ENCODE data around the gene AGAP3. TPM values are rescaled to one million over a fixed set of nuclear protein-coding genes. Genes with fewer than 3 reads are reported as not detected.
A peak's percentile ranks its signal among the peaks of the same experiment; 100 is the strongest.

AGAP3 gene
- total RNA-seq, 1 experiment from 2014 or later: 70.2 TPM

DNA sequence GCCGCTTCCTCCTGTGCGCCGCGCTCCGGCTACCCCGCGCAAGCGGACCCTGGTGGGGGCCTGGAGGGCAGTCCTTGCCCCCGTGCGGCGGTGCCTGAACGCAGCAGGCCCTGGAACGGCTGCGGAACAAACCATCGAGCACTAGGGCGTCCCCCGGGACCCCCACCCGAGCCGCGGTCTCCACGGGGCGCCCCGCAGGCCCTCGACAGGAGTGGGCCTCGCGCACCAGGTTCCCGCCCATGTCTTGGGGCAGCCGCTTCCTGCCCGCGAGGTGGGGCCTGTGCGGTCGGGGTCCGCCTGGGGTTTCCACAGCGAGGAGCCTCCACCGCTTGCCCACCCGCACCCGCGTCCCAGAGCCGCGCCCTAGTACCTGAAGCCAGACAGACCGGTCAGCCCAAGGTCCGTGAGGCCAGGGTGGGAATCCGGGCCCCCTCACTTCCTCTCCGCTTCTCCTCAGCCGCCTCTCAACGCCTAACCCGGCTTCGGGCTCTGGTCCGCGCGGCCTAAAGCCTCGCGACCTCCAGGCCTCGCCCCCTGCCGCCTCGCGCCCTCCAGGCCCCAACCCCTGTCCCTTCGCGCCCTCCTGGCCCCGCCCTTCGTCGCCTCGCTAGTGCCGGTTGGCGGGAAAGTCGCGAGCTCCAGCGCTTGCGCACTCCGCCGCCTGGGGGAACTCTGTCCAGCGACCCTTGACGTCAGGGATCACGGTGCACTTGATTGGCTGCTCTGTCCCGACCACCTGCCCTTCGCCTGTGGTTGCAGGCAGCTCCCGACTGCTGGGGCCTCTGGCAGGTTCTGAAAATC lies 88.2 kb downstream of the AGAP3 start:
- H3K4me1 ChIP-seq: no peaks in the 10 kb centered on the region
- Mint-ChIP-seq H3K9me3 (ENCODE audit: unreplicated experiment) (no peaks in the 10 kb centered on the region), H3K27me3 (ENCODE audit: insufficient read depth, unreplicated experiment) (peaks cover 26% of the 10 kb centered on the region), H3K4me1 (ENCODE audit: low read depth, unreplicated experiment) (no peaks in the 10 kb centered on the region), H3K4me3 (ENCODE audit: unreplicated experiment) (no peak overlapping the region), H3K27ac (ENCODE audit: unreplicated experiment) (no peak overlapping the region), H3K36me3 (ENCODE audit: insufficient read depth, unreplicated experiment) (no peaks in the 10 kb centered on the region)
- TF ChIP-seq, protein P1, sequence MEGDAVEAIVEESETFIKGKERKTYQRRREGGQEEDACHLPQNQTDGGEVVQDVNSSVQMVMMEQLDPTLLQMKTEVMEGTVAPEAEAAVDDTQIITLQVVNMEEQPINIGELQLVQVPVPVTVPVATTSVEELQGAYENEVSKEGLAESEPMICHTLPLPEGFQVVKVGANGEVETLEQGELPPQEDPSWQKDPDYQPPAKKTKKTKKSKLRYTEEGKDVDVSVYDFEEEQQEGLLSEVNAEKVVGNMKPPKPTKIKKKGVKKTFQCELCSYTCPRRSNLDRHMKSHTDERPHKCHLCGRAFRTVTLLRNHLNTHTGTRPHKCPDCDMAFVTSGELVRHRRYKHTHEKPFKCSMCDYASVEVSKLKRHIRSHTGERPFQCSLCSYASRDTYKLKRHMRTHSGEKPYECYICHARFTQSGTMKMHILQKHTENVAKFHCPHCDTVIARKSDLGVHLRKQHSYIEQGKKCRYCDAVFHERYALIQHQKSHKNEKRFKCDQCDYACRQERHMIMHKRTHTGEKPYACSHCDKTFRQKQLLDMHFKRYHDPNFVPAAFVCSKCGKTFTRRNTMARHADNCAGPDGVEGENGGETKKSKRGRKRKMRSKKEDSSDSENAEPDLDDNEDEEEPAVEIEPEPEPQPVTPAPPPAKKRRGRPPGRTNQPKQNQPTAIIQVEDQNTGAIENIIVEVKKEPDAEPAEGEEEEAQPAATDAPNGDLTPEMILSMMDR (IDR thresholded peaks at IDR 0.05; ENCODE audit: insufficient read depth in 1 of 2, low read depth in 1 of 2, low read length in 1 of 2, severe bottlenecking in 1 of 2, unreplicated experiment in 1 of 2): no peak
- no peaks in the 10 kb centered on the region for H3K9me3 ChIP-seq
- no TSS peak for BruUV-seq (replicated peaks)
- ChIA-PET POLR2A (no interaction called here), CTCF (interaction anchor here (0.6 kb wide), 1 partner anchor 65 kb away, joined by 5 read pairs; no protein-coding TSS in a partner anchor)
- DNase-seq: peak in 1 of 2 experiments; percentile 36
- intact Hi-C loops (cut with micrococcal nuclease; ENCODE audit: unreplicated experiment): no loop called here
- H3K27me3 ChIP-seq (replicated peaks; ENCODE audit: control insufficient read depth, insufficient read depth, low read length): no peaks in the 10 kb centered on the region
- H3K4me3 ChIP-seq (ENCODE audit: low read depth, low read length): no peak overlapping the region
- no peaks in the 10 kb centered on the region for H3K36me3 ChIP-seq (ENCODE audit: control insufficient read depth, insufficient read depth, low read length)

DNA sequence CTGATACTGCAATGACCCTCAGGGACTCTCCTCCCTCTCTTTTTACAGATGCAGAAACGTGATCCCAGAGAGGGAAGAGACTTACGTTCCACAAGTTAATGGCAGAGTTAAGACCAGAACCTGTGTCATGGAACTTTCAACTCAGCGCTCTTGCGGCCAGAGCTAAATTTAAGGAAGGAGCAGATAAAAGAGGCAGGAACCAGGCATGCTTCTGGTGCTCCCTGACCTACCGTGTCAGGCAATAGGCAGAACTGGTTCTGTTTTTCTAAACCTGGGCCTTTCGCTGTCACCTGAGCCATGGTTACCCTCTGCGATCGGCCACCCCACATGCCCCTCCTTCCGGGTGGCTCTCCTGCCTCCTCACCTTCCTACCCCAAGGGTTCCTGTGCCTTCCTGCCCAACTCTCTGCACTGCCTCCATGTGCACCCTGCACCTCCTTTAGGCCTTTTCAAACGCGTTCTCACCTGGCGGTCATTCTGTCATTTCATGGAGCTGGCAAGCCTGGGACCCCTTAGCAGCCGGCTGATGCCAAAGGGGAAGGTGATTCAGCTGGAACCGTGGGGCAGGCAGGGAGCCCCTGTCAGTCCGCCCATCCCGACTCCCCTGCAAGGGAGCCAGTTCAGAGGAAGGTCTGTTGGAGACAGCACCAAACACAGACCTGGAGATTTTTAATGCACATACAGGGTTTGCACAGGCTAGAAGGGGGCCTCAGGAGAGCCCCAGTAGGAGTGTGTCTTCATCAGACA lies 88.9 kb downstream of the AGAP3 start:
- H3K27ac Mint-ChIP-seq (ENCODE audit: unreplicated experiment): no peak overlapping the region
- peaks cover 21% of the 10 kb centered on the region for H3K27me3 Mint-ChIP-seq (ENCODE audit: insufficient read depth, unreplicated experiment)
- DNase-seq: peak in 1 of 2 experiments; percentile 20
- no peaks in the 10 kb centered on the region for H3K4me1 Mint-ChIP-seq (ENCODE audit: low read depth, unreplicated experiment)
- BruUV-seq (replicated peaks): no TSS peak
- H3K4me1 ChIP-seq: no peaks in the 10 kb centered on the region
- TF ChIP-seq, protein P1 (IDR thresholded peaks at IDR 0.05; ENCODE audit: insufficient read depth in 1 of 2, low read depth in 1 of 2, low read length in 1 of 2, severe bottlenecking in 1 of 2, unreplicated experiment in 1 of 2): no peak
- ChIA-PET CTCF (interaction anchor here (0.9 kb wide), 1 partner anchor 9 kb away, joined by 8 read pairs; no protein-coding TSS in a partner anchor), POLR2A (no interaction called here)
- intact Hi-C loops (cut with micrococcal nuclease; ENCODE audit: unreplicated experiment): no loop called here
- no peaks in the 10 kb centered on the region for H3K27me3 ChIP-seq (replicated peaks; ENCODE audit: control insufficient read depth, insufficient read depth, low read length)
- H3K36me3 ChIP-seq (ENCODE audit: control insufficient read depth, insufficient read depth, low read length): no peaks in the 10 kb centered on the region
- H3K4me3 Mint-ChIP-seq (ENCODE audit: unreplicated experiment): no peak overlapping the region
- no peaks in the 10 kb centered on the region for H3K9me3 ChIP-seq
- no peak overlapping the region for H3K4me3 ChIP-seq (ENCODE audit: low read depth, low read length)
- no peaks in the 10 kb centered on the region for H3K36me3 Mint-ChIP-seq (ENCODE audit: insufficient read depth, unreplicated experiment)
- H3K9me3 Mint-ChIP-seq (ENCODE audit: unreplicated experiment): no peaks in the 10 kb centered on the region

DNA sequence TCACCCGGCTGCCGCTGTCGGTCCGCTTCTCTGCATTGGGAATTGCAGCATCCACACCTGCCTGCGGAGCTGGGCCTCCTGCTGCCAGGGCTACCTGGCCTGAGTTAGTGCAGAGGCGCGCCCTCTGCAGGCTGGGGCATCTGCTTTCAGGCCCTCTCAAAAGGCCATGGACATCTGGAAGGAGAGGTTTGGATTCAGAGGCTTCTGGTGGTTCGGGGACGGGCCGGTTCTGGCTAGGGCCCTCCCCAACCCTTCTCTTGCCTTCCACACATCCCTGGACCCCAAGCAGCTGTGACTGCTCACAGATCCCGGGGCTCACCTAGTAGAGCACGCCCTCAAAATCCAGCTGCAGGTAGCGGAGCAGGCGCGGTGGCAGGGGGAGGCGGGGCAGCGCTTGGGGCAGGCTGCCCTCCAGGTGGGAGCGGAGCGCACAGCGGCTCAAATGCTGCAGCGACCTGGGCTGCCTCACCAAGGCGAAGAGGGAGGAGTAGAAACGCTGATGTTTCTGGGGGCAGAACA lies 89.6 kb downstream of the AGAP3 start:
- no TSS peak for BruUV-seq (replicated peaks)
- POLR2A ChIA-PET: no interaction called here

More for the DNA sequence above, 89.6 kb downstream of the AGAP3 start:
- Histone ChIP-seq H3K9me3 (no peaks in the 10 kb centered on the region), H3K4me3 (ENCODE audit: low read depth, low read length) (no peak overlapping the region), H3K4me1 (no peaks in the 10 kb centered on the region), H3K27me3 (replicated peaks; ENCODE audit: control insufficient read depth, insufficient read depth, low read length) (no peaks in the 10 kb centered on the region), H3K36me3 (ENCODE audit: control insufficient read depth, insufficient read depth, low read length) (no peaks in the 10 kb centered on the region)
- peak; percentile 26 to 40 for DNase-seq
- intact Hi-C loops (cut with micrococcal nuclease; ENCODE audit: unreplicated experiment): no loop called here
- Mint-ChIP-seq H3K4me1 (ENCODE audit: low read depth, unreplicated experiment) (no peaks in the 10 kb centered on the region), H3K27me3 (ENCODE audit: insufficient read depth, unreplicated experiment) (peaks cover 23% of the 10 kb centered on the region), H3K9me3 (ENCODE audit: unreplicated experiment) (no peaks in the 10 kb centered on the region), H3K4me3 (ENCODE audit: unreplicated experiment) (no peak overlapping the region), H3K27ac (ENCODE audit: unreplicated experiment) (no peak overlapping the region), H3K36me3 (ENCODE audit: insufficient read depth, unreplicated experiment) (no peaks in the 10 kb centered on the region)
- TF ChIP-seq, protein P1 (IDR thresholded peaks at IDR 0.05; ENCODE audit: insufficient read depth in 1 of 2, low read depth in 1 of 2, low read length in 1 of 2, severe bottlenecking in 1 of 2, unreplicated experiment in 1 of 2): no peak
- CTCF ChIA-PET: interaction anchor here (0.9 kb wide), 1 partner anchor 10 kb away, joined by 8 read pairs; no protein-coding TSS in a partner anchor

Data from Caco-2 (cell line).